ENCODE data around the gene BCL3.

BCL3 gene

GRCh38 chr19:44748426-44749254 lies at the start of gene BCL3:
BCL3 (plus strand) TSS chr19:44748708; CDS start chr19:44748791, 83 bp downstream.
- FAIRE-seq (no peak), DNase-seq (ENCODE audit: insufficient read length, low spot score) (no peak)
- TF ChIP-seq CTCF (IDR thresholded peaks at IDR 0.05; ENCODE audit: insufficient read depth, missing control alignments) = no peak

GRCh38 chr19:44700547-44700946 lies 48.0 kb upstream of the BCL3 start:
- FAIRE-seq = no peak
- TF ChIP-seq CTCF (IDR thresholded peaks at IDR 0.05; ENCODE audit: insufficient read depth, missing control alignments) = no peak
- DNase-seq (ENCODE audit: insufficient read length, low spot score) = no peak

DNA sequence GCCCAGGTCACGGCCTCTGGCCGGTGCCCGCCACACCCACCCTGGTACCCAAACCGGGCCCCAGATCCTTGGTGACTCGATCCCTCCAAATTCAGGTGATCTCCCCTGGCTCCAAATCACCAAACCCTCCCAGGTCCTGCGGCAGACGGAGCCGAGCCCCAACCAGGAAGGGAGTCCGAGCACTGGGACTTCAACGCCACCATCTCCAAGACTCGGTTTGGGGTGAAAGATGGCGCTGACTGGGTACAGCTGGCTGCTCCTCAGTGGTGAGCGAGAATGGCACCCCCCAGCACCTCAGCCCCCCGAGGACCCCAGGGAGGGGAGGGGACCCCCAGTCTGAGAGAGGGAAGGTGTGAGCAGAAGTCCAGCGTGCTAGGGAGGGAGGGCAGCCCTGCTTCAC lies 47.3 kb upstream of the BCL3 start:
- DNase-seq (ENCODE audit: insufficient read length, low spot score) = no peak
- TF ChIP-seq CTCF (IDR thresholded peaks at IDR 0.05; ENCODE audit: insufficient read depth, missing control alignments) = no peak
- no peak for FAIRE-seq

GRCh38 chr19:44702551-44703176 lies 45.8 kb upstream of the BCL3 start:
- no peak for TF ChIP-seq CTCF (IDR thresholded peaks at IDR 0.05; ENCODE audit: insufficient read depth, missing control alignments)
- DNase-seq (ENCODE audit: insufficient read length, low spot score) (no peak), FAIRE-seq (no peak)

- no peak for FAIRE-seq
- TF ChIP-seq CTCF (IDR thresholded peaks at IDR 0.05; ENCODE audit: insufficient read depth, missing control alignments) = no peak
- no peak for DNase-seq (ENCODE audit: insufficient read length, low spot score)
Observed at GRCh38 chr19:44703336-44704078, 45.0 kb upstream of the BCL3 start.

- TF ChIP-seq CTCF (IDR thresholded peaks at IDR 0.05; ENCODE audit: insufficient read depth, missing control alignments) = no peak
- DNase-seq (ENCODE audit: insufficient read length, low spot score) = no peak
- no peak for FAIRE-seq
Observed at GRCh38 chr19:44704982-44705381, 43.5 kb upstream of the BCL3 start.
